ENCODE results near the gene PLSCR4. TPM values are rescaled to one million over a fixed set of nuclear protein-coding genes. Genes with fewer than 3 reads are reported as not detected.

Gene PLSCR4
- total and polyA plus RNA-seq, 8 donors = 39.7 to 71.1 (median 58.1) TPM

DNA sequence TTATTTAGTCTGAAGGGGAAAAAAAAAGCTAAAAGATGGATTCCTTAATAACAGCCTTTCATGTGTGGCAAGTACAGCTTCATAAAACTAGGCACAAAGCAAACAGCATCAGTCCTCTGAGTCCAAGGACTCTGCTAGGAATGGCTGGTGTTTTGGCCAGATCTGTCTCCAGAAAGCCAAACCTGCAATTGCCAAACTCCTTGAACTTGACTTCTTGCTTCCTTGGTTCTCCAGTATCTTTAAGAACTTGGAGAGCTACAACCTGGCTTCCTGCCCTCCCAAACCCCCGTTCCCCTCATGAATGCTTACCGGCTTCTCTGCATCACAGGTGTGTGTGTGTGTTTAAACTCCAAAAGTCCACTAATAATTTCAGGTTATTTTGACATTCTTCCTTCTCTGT is 88.3 kb downstream of the PLSCR4 start:
- peak overlapping the region; percentile 91 to 96 for H3K27ac ChIP-seq
- DNase-seq (no peak), ATAC-seq (no peak)
- intact Hi-C loops (cut with DNase I) = no loop called here
- H3K27me3 ChIP-seq = peaks cover 0 to 40% of the 10 kb centered on the region in 2 donors
- H3K4me1 ChIP-seq = peaks cover 0 to 8% of the 10 kb centered on the region in 2 donors
- TF ChIP-seq, protein P1, sequence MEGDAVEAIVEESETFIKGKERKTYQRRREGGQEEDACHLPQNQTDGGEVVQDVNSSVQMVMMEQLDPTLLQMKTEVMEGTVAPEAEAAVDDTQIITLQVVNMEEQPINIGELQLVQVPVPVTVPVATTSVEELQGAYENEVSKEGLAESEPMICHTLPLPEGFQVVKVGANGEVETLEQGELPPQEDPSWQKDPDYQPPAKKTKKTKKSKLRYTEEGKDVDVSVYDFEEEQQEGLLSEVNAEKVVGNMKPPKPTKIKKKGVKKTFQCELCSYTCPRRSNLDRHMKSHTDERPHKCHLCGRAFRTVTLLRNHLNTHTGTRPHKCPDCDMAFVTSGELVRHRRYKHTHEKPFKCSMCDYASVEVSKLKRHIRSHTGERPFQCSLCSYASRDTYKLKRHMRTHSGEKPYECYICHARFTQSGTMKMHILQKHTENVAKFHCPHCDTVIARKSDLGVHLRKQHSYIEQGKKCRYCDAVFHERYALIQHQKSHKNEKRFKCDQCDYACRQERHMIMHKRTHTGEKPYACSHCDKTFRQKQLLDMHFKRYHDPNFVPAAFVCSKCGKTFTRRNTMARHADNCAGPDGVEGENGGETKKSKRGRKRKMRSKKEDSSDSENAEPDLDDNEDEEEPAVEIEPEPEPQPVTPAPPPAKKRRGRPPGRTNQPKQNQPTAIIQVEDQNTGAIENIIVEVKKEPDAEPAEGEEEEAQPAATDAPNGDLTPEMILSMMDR (IDR thresholded peaks at IDR 0.05) = no peak
- no peaks in the 10 kb centered on the region for H3K36me3 ChIP-seq
- no peak overlapping the region for H3K4me3 ChIP-seq
- no peaks in the 10 kb centered on the region for H3K9me3 ChIP-seq

DNA sequence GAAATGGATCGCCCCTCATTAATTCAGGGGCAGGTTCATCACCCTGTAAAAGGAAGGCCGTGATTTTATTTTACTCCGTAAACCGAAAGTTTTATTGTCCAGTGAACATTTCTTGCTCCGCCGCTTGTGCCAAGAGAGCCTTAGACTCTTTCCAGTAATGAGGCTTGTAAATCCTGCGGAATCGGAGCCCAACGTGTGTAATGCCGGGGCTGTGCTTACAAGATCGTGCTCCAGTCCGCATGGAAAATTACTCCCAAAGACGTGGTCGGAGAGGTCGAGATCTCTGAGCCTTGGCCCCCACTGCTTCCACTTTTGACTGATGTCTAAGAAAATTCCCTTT is 89.3 kb downstream of the PLSCR4 start:
- Histone ChIP-seq H3K27ac (peak overlapping the region; percentile 91 to 96), H3K4me1 (peaks cover 3 to 17% of the 10 kb centered on the region in 2 donors), H3K27me3 (peaks cover 0 to 40% of the 10 kb centered on the region in 2 donors), H3K36me3 (no peaks in the 10 kb centered on the region), H3K9me3 (no peaks in the 10 kb centered on the region), H3K4me3 (peak overlapping the region; percentile 68 to 81)
- TF ChIP-seq, protein P1 (IDR thresholded peaks at IDR 0.05) = no peak
- DNase-seq = peak in 3 of 4 donors; percentile 13 to 54 (median 47)
- peak; percentile 21 for ATAC-seq
- intact Hi-C loops (cut with DNase I) = no loop called here

DNA sequence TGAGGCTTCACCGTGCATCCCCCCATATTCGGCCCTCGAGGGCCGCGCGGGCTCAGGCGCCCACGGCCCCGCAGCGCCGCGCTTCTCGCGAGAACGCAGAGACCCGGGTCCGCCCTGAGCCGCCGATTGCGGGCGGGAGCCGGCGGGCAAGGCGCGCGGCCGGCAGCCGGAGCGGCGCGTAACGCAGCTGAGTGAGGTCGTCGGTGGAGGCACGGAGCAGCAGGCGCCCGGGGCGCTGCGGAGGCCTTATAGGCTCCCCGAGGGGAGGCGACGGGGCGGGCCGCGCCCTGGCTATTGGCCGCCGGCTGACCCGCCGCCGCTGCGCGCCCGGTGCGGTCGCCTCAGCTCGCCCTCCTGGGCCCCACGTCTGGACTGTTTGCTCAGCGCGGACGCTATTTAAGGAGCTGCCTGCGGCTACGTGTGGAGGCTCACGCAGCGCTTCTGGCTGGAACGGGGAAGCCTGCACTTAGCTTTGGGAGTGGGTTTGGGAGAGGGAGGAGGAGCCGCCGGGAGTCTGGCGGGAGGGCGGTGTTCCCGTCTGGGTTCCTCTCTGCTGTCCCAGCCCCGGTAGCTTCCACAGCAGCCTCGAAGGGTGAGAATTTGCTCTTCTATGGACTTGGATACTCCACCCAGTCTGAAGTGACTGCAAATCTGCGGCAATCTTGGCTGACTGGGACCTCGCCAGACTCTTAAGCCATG is 89.8 kb downstream of the PLSCR4 start, which contains the start of gene PLOD2:
PLOD2 (minus strand) TSS at position 221 of the 699 bp plus-strand sequence; CDS start at position 26, 195 bp downstream.
- no peaks in the 10 kb centered on the region for H3K36me3 ChIP-seq
- intact Hi-C loops (cut with DNase I) = no loop called here
- H3K9me3 ChIP-seq = no peaks in the 10 kb centered on the region
- H3K4me1 ChIP-seq = peaks cover 3 to 22% of the 10 kb centered on the region in 2 donors
- DNase-seq = peak; percentile 83 to 92 (median 86)
- TF ChIP-seq, protein P1 (IDR thresholded peaks at IDR 0.05) = no peak
- H3K27me3 ChIP-seq = peaks cover 0 to 40% of the 10 kb centered on the region in 2 donors
- ATAC-seq = peak; percentile 84
- peak within 1 kb of the TSS; percentile 91 to 96 for H3K27ac ChIP-seq
- H3K4me3 ChIP-seq = peak within 1 kb of the TSS; percentile 68 to 81

DNA sequence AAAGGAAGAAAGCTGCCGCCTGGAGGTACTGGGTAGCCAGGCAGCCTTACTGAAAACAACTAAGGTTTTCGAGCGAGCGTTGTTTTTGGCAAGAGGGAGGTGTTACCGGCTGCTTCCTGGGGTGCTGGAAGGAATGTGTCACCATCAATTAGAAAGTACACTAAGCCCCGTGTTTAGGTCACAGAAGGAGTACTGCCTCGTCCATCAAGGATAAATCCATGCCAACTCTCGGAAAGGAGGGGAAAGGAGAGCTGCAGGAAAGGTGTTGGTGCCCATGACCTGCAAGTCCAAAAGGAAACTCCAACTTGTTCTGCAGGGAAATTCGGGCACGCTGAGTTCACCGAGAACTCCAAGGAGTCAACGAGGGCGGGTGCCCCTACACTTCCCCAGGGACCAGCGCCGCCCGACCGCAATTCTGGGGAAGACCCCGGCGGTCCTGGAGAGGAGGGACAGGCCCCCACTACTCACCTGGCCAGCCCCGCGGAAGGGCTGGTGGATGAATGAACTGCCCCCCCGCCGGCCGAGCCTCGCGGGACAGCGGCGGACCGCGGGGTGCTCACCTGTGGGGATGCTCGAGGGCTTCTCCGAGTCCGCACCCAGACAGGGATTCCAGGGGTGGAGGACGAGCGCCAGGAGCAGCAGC is 90.5 kb downstream of the PLSCR4 start:
- peaks cover 0 to 40% of the 10 kb centered on the region in 2 donors for H3K27me3 ChIP-seq
- intact Hi-C loops (cut with DNase I) = no loop called here
- DNase-seq = peak; percentile 63 to 85 (median 76)
- ATAC-seq = peak; percentile 61
- H3K4me3 ChIP-seq = peak overlapping the region; percentile 68 to 81
- H3K4me1 ChIP-seq = peaks cover 3 to 26% of the 10 kb centered on the region in 2 donors
- no peaks in the 10 kb centered on the region for H3K9me3 ChIP-seq
- peak overlapping the region; percentile 91 to 96 for H3K27ac ChIP-seq
- TF ChIP-seq, protein P1 (IDR thresholded peaks at IDR 0.05) = peak in 1 of 2 donors; percentile 34
- H3K36me3 ChIP-seq = no peaks in the 10 kb centered on the region

All from left lung (tissue), 10 donors.